GM12872 (cell line): ENCODE results near the gene CLEC9A.

Experiments
- CTCF ChIP-seq: IDR thresholded peaks from 3 replicates; pipeline ENCODE4 v1.5.1; 2011; ENCODE audit warnings: low read depth, mild to moderate bottlenecking, low read length, moderate library complexity; ENCODE audit not compliant: insufficient read depth

CLEC9A gene

GRCh38 chr12:10113075-10113474, 82.6 kb downstream of the CLEC9A start:
- no peak for TF ChIP-seq CTCF

GRCh38 chr12:10113920-10114319, 83.4 kb downstream of the CLEC9A start:
- no peak for TF ChIP-seq CTCF

- no peak for TF ChIP-seq CTCF
Observed at GRCh38 chr12:10115311-10115710, 84.8 kb downstream of the CLEC9A start.
